ENCODE measurements around the gene HEATR9. TPM values are rescaled to one million over a fixed set of nuclear protein-coding genes. Genes with fewer than 3 reads are reported as not detected.

HEATR9 gene
- polyA plus RNA-seq, 2 of the 4 experiments (the other 2 are of a cell fraction), result not detected

GRCh38 chr17:35895636-35896587, 27.2 kb upstream of the HEATR9 start:
- WGBS (ENCODE audit: missing lambda C conversion rate), result 79% methylated on average over 14 of the region's 14 CpGs
- FAIRE-seq (no peak), DNase-seq (ENCODE audit: low read depth in 1 of 2, low spot score in 1 of 2) (no peak), ATAC-seq (no peak)
- H3K9me3 ChIP-seq, result no peaks in the 10 kb centered on the region
- peaks cover 23% of the 10 kb centered on the region for H3K4me1 ChIP-seq
- ChIA-PET CTCF (interaction anchor here (1.0 to 1.8 kb wide), 5 partner anchors 12 to 87 kb away, joined by 3 to 5 read pairs (median 3); partner anchors contain the start of gene TAF15), POLR2A (no interaction called here)
- no peak overlapping the region for H3K4me3 ChIP-seq
- TF ChIP-seq ZC3H11A (IDR thresholded peaks at IDR 0.05) (no peak), ZSCAN20 (CRISPR knock-in tag; IDR thresholded peaks at IDR 0.05) (no peak), EHF (CRISPR knock-in tag; IDR thresholded peaks at IDR 0.05) (no peak), FOSL2 (IDR thresholded peaks at IDR 0.05) (no peak), FOSL2 (CRISPR knock-in tag; IDR thresholded peaks at IDR 0.05) (no peak), ESRRA (IDR thresholded peaks at IDR 0.05; ENCODE audit: borderline replicate concordance, low read length) (no peak), EP300 (IDR thresholded peaks at IDR 0.05) (no peak), MAZ (IDR thresholded peaks at IDR 0.05; ENCODE audit: borderline replicate concordance, low read depth, low read length) (no peak), ZNF302 (CRISPR knock-in tag; IDR thresholded peaks at IDR 0.05) (no peak), TP53 (CRISPR knock-in tag; IDR thresholded peaks at IDR 0.05) (no peak), FOSB (CRISPR knock-in tag; IDR thresholded peaks at IDR 0.05) (no peak), GATA3 (IDR thresholded peaks at IDR 0.05; ENCODE audit: borderline replicate concordance) (no peak), HOXB13 (CRISPR knock-in tag; IDR thresholded peaks at IDR 0.05; ENCODE audit: low read depth) (no peak), E2F6 (IDR thresholded peaks at IDR 0.05; ENCODE audit: borderline replicate concordance, low read depth) (no peak), CHD2 (IDR thresholded peaks at IDR 0.05; ENCODE audit: low read length, partially characterized antibody) (no peak), NR3C1 (IDR thresholded peaks at IDR 0.05) (no peak)
- H3K27ac ChIP-seq, result no peak overlapping the region
- no peak overlapping the region for H3K4me2 ChIP-seq

DNA sequence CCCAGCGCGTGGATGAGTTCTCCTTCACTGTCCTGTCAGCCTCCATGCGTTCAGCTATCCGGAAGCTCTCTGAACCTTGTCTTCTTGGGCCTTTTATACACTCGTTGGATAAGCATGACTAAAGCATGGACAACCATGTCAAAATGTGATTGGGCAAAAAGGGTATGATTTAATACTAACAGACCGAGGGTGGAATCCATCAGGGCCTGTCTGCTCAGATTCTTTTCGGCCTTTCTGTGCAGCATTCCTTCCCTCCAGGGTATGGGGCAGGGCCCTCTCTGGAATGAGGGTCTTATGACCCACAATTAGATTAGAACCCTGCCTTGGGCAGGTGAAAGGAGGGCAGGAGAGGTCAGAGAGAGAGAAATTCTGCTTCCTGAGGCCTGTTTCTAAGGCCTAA, 25.5 kb upstream of the HEATR9 start:
- 73% methylated on average over 7 of the region's 7 CpGs for WGBS (ENCODE audit: missing lambda C conversion rate)

GRCh38 chr17:35893751-35894150, 25.1 kb upstream of the HEATR9 start:
- H3K27ac ChIP-seq, result no peak overlapping the region
- POLR2A ChIA-PET, result no interaction called here
- 65% methylated on average over 4 of the region's 4 CpGs for WGBS (ENCODE audit: missing lambda C conversion rate)
- DNase-seq (ENCODE audit: low read depth in 1 of 2, low spot score in 1 of 2), result no peak
- ATAC-seq, result no peak
- TF ChIP-seq SMC3 (IDR thresholded peaks at IDR 0.05), result no peak
- H3K4me1 ChIP-seq, result peaks cover 25% of the 10 kb centered on the region
- no peak overlapping the region for H3K4me2 ChIP-seq
- FAIRE-seq, result no peak
- no peak overlapping the region for H3K4me3 ChIP-seq
- CTCF ChIA-PET, result interaction anchor here (1.2 kb wide), 2 partner anchors 15 to 30 kb away, joined by 3 read pairs; no protein-coding TSS in a partner anchor
- H3K9me3 ChIP-seq, result no peaks in the 10 kb centered on the region

More for the DNA sequence above, 25.5 kb upstream of the HEATR9 start:
- DNase-seq (ENCODE audit: low read depth in 1 of 2, low spot score in 1 of 2) (no peak), FAIRE-seq (no peak), ATAC-seq (no peak)
- peaks cover 27% of the 10 kb centered on the region for H3K4me1 ChIP-seq
- CTCF ChIA-PET, result interaction anchor here (1.1 to 1.6 kb wide), 4 partner anchors 11 to 31 kb away, joined by 3 to 5 read pairs (median 3); no protein-coding TSS in a partner anchor
- no peak overlapping the region for H3K4me2 ChIP-seq
- POLR2A ChIA-PET, result no interaction called here
- no peak overlapping the region for H3K4me3 ChIP-seq
- H3K9me3 ChIP-seq, result no peaks in the 10 kb centered on the region
- H3K27ac ChIP-seq, result no peak overlapping the region
- TF ChIP-seq FOXS1 (CRISPR knock-in tag; IDR thresholded peaks at IDR 0.05) (no peak), POLR2A (IDR thresholded peaks at IDR 0.05; ENCODE audit: low read length) (no peak), PBX3 (IDR thresholded peaks at IDR 0.05) (no peak), MAX (IDR thresholded peaks at IDR 0.05) (no peak), BHLHE40 (IDR thresholded peaks at IDR 0.05; ENCODE audit: low read depth, low read length) (no peak), ZFP36 (IDR thresholded peaks at IDR 0.05; ENCODE audit: borderline replicate concordance, partially characterized antibody) (no peak)
